ENCODE data around the gene PSEN2. TPM values are rescaled to one million over a fixed set of nuclear protein-coding genes. Genes with fewer than 3 reads are reported as not detected.
A peak's percentile ranks its signal among the peaks of the same experiment; 100 is the strongest.

Gene PSEN2
- total and polyA plus RNA-seq, 10 donors, result 6.3 to 57.0 (median 29.3) TPM

DNA sequence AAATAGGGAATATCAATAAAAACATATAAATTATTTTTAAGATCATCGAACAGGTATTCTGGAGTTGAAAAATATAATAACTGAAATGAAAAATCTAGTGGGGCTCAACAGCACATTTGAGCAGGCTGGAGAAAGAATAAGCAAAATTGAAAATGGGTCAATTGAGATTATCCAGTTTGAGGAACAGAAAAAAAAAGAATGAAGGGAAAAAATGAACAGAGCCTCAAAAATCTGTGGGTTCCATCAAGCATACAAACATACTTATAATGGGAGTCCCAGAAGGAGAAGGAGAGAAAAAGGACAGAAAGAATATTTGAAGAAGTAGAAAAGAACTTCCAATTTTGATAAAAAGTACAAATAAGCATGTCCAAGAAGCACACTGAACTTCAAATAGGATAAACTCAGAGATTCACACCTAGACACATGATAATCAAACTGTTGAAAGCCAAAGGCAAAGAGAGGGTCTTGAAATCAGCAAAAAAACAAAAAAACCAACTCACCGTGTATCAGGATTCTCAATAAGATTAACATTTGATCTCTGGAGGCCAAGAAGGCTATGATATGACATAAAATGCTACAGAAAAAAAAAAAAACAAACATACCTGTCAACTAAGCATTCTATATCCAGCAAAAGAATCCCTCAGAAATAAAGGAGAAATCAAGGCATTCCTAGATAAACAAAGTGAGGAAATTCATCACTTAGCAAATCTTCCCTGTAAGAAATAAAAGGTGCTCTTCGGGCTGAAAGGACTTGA lies 64.2 kb downstream of the PSEN2 start:
- Histone ChIP-seq H3K36me3 (no peaks in the 10 kb centered on the region), H3K27ac (no peak overlapping the region), H3K4me1 (peaks cover 4 to 21% (median 15%) of the 10 kb centered on the region in 6 donors), H3K27me3 (replicated peaks in 1 of 7) (no peaks in the 10 kb centered on the region), H3K4me3 (no peak overlapping the region), H3K9me3 (peaks cover 0 to 42% (median 28%) of the 10 kb centered on the region in 8 donors)
- 56 to 98% (median 94%) methylated on average over 3 of the region's 3 CpGs for WGBS, 5 donors
- DNase-seq, result no peak
- TF ChIP-seq POLR2AphosphoS5 (IDR thresholded peaks at IDR 0.05), result no peak
- no peak for TF ChIP-seq CTCF (IDR thresholded peaks at IDR 0.05 in 8 of 11, conservative IDR thresholded peaks at IDR 0.05 in 3 of 11)
- no peak for TF ChIP-seq POLR2A (IDR thresholded peaks at IDR 0.05)
- intact Hi-C loops (cut with DNase I; ENCODE audit: low total_unique reads), result no loop called here

DNA sequence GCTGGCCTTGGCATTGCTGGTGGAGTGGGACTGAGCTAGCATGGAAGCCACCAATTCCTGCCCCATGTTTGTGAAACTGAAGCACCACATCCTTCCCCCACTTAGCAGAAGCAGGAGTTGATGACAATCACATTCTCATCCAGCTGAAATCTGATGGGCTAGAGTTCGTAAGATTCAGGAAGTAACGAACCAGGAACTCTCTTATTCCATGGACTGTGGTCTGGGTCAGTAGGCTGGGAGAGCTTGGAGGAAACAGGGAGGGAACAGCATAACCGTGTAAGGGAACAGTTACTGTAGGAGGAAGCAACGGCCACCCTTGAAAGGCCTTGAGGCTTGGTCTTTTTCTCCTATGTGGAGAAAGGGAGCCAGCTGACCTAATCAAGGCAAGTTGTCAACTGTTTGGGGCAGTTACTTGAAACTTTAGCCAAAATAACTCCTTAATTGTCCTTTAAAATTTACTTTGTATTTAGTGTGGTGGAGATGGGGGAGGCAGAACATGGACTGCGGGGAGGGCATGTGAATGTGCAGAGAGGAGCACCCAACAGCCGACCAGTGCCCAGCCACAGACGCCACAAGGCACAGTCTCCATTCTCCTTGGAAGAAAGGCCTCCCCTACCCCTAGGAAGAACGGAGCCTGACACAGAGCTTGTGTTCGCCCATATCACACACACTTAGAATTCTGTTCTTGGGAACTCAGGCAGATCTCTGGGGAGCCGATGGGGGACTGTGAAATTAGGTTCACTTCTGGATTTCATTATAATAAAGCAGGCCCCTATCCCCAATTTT lies 67.7 kb downstream of the PSEN2 start:
- whole genome bisulfite sequencing, 5 donors, result 66 to 80% (median 74%) methylated on average over 10 of the region's 10 CpGs

DNA sequence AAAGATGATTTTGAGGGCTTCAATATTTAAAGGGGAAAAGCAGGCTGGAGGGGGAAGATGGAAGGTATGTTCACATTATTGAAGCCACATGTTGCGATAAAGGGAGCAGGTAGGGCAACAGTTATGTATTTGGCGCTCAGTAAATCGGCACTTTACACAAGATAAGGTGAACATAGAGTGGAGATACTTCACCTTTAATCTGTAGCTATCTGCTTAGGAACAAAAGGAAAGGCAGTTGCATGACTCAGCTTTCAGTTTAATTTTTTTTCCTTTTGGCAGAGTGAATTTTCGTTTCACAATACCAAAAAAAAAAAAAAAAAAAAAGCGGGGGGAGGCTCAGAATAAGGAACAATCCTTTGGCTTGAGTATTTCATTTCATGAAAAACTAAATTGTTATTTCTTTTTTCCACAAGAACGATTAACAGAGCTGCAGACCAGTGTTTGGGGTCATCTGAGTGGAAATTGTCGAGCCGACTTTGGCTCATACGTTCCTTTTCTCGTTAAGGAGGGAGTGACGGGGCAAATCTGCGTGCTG lies 68.6 kb downstream of the PSEN2 start:
- intact Hi-C loops (cut with DNase I; ENCODE audit: low total_unique reads), result no loop called here
- TF ChIP-seq POLR2A (IDR thresholded peaks at IDR 0.05) (no peak), POLR2AphosphoS5 (IDR thresholded peaks at IDR 0.05) (no peak), CTCF (IDR thresholded peaks at IDR 0.05 in 8 of 11, conservative IDR thresholded peaks at IDR 0.05 in 3 of 11) (no peak)
- H3K27me3 ChIP-seq (replicated peaks in 1 of 7), result no peaks in the 10 kb centered on the region
- H3K4me3 ChIP-seq, result peak overlapping the region; percentile 66 to 90 (median 79)
- H3K27ac ChIP-seq, result peak overlapping the region; percentile 96 to 99 (median 97)
- H3K4me1 ChIP-seq, result peaks cover 12 to 54% (median 46%) of the 10 kb centered on the region in 6 donors
- 5 to 10% (median 7%) methylated on average over 12 of the region's 12 CpGs for WGBS, 5 donors
- H3K36me3 ChIP-seq, result no peaks in the 10 kb centered on the region
- peaks cover 0 to 24% (median 21%) of the 10 kb centered on the region in 8 donors for H3K9me3 ChIP-seq
- DNase-seq, result no peak

More for the DNA sequence above, 67.7 kb downstream of the PSEN2 start:
- intact Hi-C loops (cut with DNase I; ENCODE audit: low total_unique reads), result no loop called here
- DNase-seq, result no peak
- TF ChIP-seq POLR2A (IDR thresholded peaks at IDR 0.05), result no peak
- no peak for TF ChIP-seq CTCF (IDR thresholded peaks at IDR 0.05 in 8 of 11, conservative IDR thresholded peaks at IDR 0.05 in 3 of 11)
- TF ChIP-seq POLR2AphosphoS5 (IDR thresholded peaks at IDR 0.05), result peak in 1 of 3 donors; percentile 28
- no peaks in the 10 kb centered on the region for H3K27me3 ChIP-seq (replicated peaks in 1 of 7)
- H3K9me3 ChIP-seq, result peaks cover 0 to 32% (median 28%) of the 10 kb centered on the region in 8 donors
- no peaks in the 10 kb centered on the region for H3K36me3 ChIP-seq
- no peak overlapping the region for H3K4me3 ChIP-seq
- H3K4me1 ChIP-seq, result peaks cover 12 to 45% (median 42%) of the 10 kb centered on the region in 6 donors
- H3K27ac ChIP-seq, result peak overlapping the region; percentile 96 to 99 (median 97)

Measured in spleen (tissue), 11 donors.